ENCODE results near the gene SLC13A5.

- no peak for TF ChIP-seq POLR2A (IDR thresholded peaks at IDR 0.05; ENCODE audit: low read length)
- no peak for TF ChIP-seq GATA1 (IDR thresholded peaks at IDR 0.05; ENCODE audit: low read depth, low read length)
Observed at GRCh38 chr17:6668219-6668618, 45.0 kb downstream of the SLC13A5 start.

Measured in erythroblast (primary cell).